Fibroblast of peridontal ligament (primary cell): Measurements from ENCODE around the gene KRAS.
"Not testable (repeated sequence)": the region's sequence is repeated elsewhere in the genome, so short reads cannot be mapped to it uniquely, and the experiment has no call there.

Experiments used
- DNase-seq: peaks from one replicate; pipeline ENCODE4 v3.0.0-alpha.2; 2010; ENCODE audit errors: extremely low read depth

KRAS gene

DNA sequence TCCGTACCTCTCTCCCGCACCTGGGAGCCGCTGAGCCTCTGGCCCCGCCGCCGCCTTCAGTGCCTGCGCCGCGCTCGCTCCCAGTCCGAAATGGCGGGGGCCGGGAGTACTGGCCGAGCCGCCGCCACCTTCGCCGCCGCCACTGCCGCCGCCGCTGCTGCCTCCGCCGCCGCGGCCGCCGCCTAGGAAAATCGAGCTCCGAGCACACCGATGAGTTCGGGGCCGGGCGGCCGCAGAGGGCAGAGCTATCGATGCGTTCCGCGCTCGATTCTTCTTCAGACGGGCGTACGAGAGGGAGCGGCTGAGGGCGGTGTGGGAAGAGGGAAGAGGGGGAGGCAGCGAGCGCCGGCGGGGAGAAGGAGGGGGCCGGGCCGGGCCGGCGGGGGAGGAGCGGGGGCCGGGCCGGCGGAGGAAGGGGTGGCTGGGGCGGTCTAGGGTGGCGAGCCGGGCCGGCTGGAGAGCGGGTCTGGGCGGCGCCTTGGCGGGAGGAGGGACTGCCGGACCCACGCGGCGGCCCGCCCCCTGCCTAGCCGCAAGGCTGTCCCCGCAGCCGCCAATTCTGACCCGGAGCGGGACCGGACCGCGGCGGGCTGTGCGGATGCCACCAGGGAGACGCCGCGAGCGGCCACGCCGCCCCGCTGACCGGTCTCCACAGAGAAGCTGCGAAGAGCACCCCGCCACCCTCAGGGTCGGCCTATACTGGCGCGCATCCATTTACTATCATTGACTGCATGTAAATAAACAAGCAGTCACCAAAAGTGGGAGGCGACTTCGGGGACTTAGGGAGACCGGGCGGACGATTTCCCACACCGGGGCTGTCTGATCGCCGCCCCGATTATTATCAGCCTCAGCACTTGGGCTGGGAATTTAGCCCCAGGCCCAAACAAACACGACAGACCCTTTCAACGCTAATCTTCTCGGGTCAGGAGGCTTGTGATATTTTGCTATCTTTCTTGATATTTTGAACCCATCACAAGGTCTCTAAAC, at the start of gene KRAS:
KRAS (minus strand) TSS at position 186 of the 987 bp plus-strand sequence.
- peak; percentile 97 for DNase-seq

DNA sequence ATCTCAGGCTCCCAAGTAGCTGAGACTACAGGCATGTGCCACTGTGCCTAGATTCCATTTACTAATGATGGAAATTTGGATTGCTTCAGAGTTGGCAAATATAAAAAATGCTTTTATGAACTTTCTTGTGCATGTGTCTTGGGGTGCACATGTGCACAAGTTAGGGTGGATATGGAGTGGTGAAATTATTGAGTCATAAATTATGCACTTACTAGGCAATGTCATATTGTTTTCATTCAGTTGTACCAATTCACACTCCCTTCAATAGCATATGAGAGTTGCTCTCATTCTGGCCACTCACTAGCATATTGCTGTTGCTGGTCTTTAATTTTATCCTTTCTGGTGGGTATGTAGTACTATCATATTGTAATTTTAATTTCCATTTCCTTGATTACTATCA, 45.7 kb upstream of the KRAS start:
- DNase-seq = no peak

DNA sequence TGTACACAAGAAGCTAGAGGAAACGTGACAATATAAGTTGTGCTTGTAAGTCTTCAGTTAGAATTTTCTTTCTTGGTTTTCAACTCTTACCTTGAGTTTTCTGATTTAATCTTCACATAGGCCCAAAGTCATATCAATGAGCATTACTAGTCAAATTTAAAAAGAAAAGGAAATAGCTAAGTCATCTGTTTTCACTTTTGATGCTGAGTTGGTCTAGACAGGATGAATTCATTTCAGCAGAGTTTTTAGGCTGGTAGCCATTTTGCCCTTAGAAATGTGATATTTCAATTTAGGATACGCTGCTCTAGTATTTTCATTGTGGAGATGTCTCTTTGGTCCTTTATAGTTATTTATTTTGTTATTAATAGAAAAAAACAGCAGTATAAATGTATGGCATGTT, 44.6 kb upstream of the KRAS start:
- DNase-seq = peak; percentile 75

DNA sequence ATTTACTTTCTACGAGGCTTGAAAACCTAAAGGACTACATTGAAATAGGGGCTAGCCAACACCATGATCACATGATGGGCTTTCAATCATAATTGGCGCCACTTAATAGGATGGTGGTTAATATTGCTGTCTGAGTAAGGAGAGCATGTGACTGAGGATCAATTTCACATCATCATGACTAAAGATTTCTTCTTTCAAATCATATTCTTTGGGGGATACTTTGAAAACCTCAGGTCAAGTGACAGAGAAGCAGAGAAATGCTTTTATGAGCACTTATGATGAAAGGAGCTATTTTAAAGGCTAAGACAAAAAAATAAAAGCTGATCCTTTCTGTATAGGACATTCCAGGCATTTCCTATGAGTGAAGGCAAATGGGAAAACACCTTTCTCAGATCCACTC, 42.9 kb upstream of the KRAS start:
- peak; percentile 11 for DNase-seq

DNA sequence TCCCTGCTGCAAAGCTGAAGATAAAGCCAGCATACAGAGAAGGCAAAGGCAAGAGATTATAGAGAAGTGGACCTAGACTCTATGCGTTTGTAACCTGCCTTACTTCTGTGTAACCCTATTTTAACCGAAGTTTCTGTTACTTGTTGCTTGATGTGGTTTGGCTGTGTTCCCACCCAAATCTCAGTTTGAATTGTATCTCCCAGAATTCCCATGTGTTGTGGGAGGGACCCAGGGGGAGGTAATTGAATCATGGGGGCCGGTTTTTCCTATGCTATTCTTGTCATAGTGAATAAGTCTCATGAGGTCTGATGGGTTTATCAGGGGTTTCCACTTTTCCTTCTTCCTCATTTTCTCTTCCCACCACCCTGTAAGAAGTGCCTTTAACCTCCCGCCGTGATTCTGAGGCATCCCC, 42.1 kb upstream of the KRAS start:
- not testable (repeated sequence) for DNase-seq

DNA sequence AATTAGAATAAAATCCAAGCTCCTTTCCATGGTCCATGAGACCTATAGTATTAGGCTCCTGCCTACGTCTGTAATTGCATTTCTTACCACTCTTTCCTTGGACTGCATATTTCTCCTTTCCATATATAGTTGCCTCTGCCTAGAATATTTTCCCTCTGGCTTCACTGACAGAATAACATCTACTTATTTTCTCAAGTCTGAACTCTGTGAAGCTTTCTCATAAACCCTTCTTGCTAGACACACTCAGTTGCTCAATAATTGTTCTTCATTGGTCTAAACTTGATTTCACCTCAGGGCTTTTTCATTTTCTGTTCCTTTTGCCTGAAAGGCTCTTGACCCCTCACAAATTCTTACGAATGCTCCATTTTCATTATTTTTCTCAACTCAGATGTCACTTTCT, 36.9 kb upstream of the KRAS start:
- DNase-seq = no peak

DNA sequence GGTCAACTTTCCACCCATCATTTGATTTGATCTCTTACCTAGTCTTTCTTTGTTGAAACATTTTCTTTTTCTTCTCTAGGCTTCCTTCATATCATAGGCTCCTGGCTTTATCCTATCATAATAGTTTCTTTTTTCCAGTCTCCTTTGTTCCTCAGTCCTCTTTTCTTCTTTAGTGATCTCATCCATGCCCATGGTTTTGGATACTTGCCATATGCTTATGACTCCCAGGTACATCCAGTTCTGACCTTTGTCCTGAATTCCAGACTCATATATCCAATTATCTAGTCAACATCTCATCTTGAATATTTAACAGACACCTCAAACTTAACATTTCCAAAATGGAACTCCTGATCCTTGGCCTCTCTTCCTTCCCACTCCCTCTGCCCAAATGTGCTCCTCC, 36.1 kb upstream of the KRAS start:
- DNase-seq = no peak

DNA sequence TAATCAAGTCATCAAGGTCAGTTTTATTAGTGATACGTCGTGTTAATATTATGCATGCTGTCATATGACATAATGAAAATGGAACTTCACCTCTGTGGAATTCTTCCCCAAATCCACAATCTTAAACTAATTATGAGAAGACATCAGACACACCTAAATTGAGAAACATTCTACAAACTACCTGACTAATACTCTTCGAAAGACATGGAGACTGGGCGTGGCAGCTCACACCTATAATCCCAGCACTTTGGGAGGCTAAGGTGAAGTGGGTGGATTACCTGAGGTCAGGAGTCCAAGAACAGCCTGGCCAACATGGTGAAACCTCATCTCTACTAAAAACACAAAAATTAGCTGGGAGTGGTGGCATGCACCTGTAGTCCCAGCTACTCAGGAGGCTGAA, 33.3 kb upstream of the KRAS start:
- DNase-seq = no peak

DNA sequence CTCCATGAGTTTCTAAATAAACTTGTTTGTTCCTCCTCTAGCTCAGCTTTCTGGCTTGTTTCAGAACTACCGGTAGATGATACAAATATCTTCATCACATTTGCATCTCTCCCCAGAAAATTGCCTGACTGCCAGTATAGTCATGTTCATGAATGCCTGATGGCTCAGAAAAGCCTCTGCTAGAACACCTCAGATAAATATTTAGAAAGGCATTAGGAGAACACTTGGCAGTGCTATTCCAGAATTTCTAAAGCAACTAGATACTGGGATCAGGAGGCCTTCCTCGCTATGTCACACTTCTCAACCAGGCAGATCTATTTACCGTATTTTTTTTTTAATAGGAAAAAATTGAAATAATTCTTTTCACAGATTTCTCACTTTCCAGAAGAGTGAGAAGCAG, 32.3 kb upstream of the KRAS start:
- DNase-seq = no peak

DNA sequence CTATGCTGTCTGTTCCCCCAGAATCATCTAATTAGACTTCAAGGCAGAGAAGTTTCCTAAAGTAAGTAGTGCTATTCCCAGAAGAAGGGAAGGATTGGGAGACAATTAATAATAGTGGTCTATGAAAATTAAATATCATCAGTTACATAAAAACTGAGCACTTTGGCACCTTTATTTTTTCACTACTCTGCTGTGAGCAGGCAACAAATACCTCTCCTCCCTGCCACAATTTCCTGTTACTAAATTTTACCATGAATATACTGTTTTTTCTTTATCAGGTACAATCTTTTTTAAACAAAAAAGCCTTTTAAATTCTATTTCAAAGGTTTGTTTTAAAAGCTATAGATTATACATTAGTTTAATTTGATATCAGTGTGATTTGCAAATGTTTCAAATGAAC, 29.4 kb upstream of the KRAS start:
- no peak for DNase-seq

DNA sequence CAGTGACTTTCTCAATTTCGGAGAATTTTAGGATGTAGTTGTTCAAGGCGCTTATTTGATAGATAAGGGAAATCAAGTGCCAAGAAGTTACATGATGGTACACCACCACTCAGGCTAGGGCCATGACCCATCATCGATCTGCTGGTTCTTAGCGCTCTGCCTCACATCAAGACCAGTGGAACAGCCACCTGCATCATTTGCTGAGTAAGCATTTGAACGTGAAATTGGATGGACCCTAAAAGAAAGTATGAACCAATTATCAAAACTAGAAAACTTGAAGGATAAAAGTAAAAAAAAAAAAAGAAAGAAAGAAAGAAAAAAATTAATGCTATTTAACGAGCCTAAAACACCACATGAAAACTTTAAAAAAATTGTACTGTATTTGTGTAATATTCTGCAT, 27.5 kb upstream of the KRAS start:
- DNase-seq = no peak

DNA sequence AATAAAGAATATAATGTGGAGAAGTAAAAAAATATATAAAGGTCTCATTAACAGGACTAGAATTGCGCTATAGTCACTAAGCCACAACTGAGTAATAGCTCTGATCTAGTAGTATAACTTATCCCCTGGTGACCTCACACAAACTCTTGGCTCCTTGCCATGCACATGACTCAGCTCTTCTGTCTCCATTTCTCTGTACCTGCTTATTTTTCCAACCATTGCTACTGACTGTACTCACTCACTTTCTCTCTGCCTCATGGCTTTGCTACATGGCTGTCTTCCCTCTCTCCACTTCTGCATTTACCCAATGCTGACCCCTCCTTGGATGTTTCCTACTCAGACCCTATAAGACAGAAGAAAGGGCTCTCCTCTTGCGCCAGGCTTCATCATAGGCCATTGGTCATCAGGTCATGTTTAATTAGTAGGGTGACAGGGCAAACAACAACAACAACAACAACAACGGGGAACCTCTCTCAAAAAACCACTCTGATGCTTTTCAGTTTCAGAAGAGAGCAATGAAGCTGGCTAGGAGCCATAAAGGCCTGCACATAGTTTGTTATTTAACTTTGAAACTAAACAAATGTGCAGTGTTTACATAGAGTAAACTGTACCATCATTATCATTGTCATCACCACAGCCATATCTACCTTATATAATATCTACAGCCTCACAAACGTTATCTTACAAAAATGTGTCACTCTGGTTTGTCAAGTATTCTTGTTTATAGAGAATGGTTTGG, 25.6 kb upstream of the KRAS start:
- DNase-seq = peak; percentile 88

DNA sequence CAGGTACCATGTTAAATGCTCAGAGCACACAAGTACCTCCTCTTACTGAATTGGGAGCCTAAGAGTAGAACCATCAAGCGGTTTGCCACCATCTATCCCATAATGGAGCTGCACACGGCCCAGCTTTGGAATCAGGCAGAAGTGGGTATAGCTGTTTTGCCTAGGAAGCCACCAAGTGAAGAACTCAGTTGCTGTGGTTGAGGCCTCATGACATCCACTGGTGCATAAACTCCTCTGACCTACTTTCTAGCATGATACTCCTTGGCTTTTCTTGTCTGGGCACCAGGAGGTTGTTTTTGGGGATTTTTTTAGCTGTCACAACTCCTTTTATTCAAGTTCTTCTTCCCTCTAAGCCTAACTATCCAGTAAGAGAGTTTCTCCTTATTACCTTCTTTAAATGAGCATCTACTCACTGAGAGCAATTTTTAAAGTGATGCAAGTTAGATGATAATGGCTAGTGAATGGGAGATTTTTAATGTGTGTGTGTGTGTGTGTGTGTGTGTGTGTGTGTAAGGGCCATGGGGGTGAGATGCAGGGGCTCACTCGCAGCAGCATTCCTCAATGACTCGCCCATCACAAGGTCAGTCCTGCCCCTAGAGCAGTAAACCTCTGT, 20.9 kb upstream of the KRAS start:
- no peak for DNase-seq

DNA sequence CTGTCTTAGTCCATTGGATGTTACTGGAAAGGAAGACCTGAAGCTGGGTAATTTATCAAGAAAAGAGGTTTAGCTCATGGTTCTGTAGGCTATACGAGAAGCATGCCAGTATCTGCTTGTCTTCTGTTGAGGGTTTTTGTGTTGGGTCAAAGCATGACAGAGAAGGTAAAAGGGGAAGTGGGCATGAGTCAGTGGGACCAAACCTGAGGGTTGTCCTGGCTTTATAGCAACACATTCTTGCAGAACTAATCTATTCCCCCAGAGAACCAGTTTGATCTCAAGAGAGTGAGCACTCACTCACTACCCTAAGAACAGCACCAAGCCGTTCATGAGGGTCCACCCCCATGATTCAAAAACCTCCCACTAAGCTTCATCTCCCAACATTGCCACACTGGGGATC, 19.0 kb upstream of the KRAS start:
- DNase-seq = no peak

DNA sequence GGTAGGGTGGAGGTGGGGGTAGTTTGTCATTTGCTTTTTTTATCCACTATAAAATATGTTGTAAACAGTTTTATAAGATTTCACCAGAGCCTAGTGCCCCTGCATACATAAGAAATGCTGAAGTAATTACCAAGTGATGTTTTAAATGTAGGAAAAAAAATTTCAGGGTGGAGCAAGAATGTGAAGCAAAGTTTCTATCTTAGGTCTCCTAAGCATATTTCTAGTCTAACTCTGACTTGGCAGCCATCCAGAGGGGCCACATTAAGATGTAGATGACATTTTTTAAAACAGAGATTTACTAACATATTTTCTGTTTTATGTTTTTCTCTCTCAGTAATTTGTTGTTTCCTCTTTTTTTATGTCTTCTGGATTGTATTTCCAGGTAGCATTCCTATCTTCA, 15.8 kb upstream of the KRAS start:
- peak; percentile 36 for DNase-seq

DNA sequence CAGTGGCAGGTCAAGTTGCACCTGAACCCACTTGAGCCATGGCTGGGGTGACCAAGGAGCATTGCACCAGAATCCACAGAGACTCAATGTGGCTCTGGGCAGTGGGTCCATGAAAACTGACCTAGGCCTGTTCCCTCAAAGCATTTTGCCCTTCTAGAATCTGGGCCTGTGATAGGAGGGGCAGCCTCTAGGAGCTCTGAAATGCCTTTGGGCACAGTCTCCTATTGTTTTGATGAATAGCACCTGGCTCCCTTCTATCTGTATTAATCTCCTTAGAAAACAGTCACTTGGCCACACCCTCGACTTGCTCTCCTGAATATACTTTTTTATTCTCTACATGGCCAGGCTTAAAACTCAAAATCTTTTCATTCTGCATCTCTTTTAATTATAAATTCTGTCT, 14.1 kb upstream of the KRAS start:
- no peak for DNase-seq

DNA sequence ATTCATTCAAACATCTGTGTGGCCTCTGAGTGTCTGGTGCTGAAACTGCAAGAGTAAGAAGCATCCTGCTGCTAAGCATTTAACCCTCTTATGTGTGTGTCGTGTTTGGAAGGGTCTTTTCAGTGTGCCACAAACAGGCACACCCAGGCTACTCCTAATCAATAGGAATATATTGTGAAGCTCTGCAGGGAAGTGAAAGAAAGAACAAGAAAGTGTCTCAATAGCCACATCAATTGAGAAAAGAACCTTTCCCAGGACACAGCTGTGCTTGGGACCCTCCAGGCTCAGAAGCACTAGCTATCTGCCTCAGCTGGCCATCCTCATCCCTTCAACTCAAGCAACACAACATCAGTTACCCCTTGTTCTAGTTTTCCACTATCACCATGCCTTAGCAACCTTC, 13.4 kb upstream of the KRAS start:
- no peak for DNase-seq

DNA sequence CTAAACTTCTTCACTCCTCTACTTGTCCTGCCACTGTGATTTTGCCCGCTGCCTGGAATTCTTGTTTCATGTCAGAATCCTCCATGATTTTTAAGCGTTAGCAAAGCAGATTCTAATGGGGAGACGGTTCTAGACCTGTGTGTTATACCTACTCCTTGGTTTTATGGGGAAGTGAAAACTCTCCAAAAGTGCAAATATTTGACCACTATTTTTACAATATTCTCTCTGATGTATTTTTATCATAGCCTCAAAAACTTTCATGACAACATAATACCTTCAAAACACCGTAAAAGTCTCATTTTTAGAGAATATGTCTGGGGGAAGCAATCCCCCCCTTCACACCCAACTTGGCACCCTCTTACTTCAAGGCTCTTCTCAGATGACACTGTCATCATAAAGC, 12.9 kb upstream of the KRAS start:
- DNase-seq = no peak

DNA sequence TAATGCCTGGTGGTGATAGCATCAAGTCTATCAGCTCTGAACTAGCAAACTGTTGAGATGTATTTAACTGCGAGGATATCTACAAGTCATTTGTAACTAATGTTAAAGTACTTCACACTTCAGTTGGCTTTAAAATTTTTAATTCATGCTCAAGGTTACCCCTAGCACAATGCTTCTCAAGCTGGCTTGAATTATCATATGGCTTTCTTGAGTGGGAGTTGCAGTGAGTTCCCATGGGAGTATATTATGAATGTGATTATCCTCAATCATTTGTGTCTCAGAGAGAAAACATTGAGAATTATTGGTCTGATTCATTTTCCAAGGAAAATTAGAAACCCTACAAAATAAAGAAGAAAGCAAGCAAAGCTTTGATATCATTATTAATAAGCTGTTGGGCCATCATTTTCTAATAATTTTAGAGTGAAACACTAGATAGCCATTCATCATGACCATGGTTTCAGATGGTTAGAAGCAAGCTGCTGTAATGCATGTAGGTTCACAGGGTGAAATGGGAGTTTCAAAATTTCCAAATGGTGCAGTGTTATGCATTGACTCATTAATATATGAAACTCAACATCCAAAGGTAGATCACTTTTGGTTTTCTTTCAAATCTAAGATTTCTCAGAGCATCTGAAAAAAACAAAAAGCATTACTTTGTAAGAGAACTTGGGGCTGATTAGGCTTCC, 11.8 kb upstream of the KRAS start:
- no peak for DNase-seq

DNA sequence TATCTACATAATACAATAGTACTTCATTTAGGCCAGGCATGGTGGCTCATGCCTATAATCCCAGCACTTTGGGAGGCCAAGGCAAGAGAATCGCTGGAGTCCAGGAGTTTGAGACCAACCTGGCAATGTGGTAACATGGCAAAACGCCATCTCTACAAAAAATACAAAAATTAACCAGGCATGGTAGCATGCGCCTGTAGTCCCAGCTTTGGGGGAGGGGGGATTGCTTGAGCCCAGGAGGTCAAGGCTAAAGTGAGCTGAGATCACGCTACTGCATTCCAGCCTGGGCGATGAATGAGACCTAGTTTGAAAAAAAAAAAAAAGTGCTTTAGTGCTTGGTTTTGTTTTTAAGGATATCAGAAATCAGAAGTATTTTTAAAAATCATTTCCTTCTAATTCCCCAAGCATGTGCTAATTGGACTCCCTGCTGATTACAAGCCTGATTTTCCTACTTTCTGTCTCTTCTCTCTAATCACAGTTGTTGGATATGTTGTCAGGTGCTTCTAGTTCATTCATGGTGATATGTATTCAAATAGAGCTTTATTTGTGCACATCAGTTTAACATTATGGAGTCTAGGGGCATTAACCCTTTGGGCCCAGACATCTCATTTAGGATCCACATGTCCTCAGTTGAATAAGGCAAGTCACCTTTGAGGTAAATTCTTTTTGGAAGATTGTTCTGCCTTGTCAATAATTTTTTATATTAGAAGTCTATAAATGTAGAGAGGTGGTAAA, 7.0 kb upstream of the KRAS start:
- no peak for DNase-seq

DNA sequence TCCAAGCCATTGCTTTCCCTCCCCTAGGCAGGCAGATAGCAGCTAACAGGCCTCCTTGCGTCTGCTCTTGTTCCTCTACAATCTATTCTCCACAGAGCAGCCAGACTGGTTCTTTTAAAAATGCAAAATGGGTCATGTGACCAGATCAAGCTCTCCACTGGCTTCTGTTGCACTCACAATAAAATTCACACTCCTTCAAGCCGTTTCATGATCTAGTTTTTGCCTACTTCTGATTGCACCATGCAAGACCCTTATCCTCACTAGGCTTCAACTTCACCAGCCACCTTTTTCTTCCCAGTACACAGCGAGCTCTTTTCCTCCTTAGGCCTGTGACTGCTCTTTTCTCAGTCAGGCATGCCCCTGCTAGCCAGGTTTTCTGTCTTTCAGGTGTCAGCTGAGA, 6.1 kb upstream of the KRAS start:
- no peak for DNase-seq
